KMS-11 (cell line): Measurements from ENCODE around the gene ME1.
A peak's percentile ranks its signal among the peaks of the same experiment; 100 is the strongest.
"Not testable (repeated sequence)": the region's sequence is repeated elsewhere in the genome, so short reads cannot be mapped to it uniquely, and the experiment has no call there.

Experiments
- H2AFZ ChIP-seq: fragments of 200-600 bp; sonication (generic); 2 replicates; pipeline ENCODE4 v1.6.1; 2016; ENCODE audit warnings: antibody characterized with exemption, mixed run types, low read depth
- H3K27ac ChIP-seq: fragments of 200-600 bp; sonication (generic); 2 replicates; pipeline ENCODE4 v1.6.1; 2016; ENCODE audit warnings: mild to moderate bottlenecking, mixed run types
- H3K27me3 ChIP-seq: fragments of 200-600 bp; sonication (generic); 2 replicates; pipeline ENCODE4 v1.6.1; 2017; ENCODE audit warnings: mild to moderate bottlenecking, low read depth, mixed run types, moderate library complexity; ENCODE audit not compliant: insufficient read depth
- H3K36me3 ChIP-seq: fragments of 200-600 bp; sonication (generic); 2 replicates; pipeline ENCODE4 v1.6.1; 2017; ENCODE audit warnings: mild to moderate bottlenecking, mixed run types; ENCODE audit not compliant: insufficient read depth
- H3K4me1 ChIP-seq: fragments of 200-600 bp; sonication (generic); 2 replicates; pipeline ENCODE4 v1.6.1; 2016; ENCODE audit warnings: mild to moderate bottlenecking, low read depth, mixed run types; ENCODE audit not compliant: poor library complexity, severe bottlenecking
- H3K4me2 ChIP-seq: fragments of 200-600 bp; sonication (generic); 2 replicates; pipeline ENCODE4 v1.7.0; 2016; ENCODE audit warnings: mild to moderate bottlenecking, mixed run types
- H3K4me3 ChIP-seq: fragments of 200-600 bp; sonication (generic); IDR thresholded peaks from 2 replicates; pipeline ENCODE4 v1.6.1; 2017; ENCODE audit warnings: low read depth, low read length, mixed read lengths; ENCODE audit not compliant: insufficient read depth
- H3K79me2 ChIP-seq: fragments of 200-600 bp; sonication (generic); 2 replicates; pipeline ENCODE4 v1.6.1; 2016; ENCODE audit warnings: low read depth, mixed run types; ENCODE audit not compliant: insufficient read depth
- H3K9ac ChIP-seq: fragments of 200-600 bp; sonication (generic); 2 replicates; pipeline ENCODE4 v1.6.1; 2016; ENCODE audit warnings: mild to moderate bottlenecking, mixed run types
- H4K20me1 ChIP-seq: fragments of 200-600 bp; sonication (generic); 2 replicates; pipeline ENCODE4 v1.6.1; 2016; ENCODE audit warnings: mild to moderate bottlenecking, mixed run types; ENCODE audit not compliant: insufficient read depth
- CTCF ChIP-seq: fragments of 200-600 bp; sonication (generic); conservative IDR thresholded peaks from 2 replicates; pipeline ENCODE4 v1.6.1; 2017; ENCODE audit warnings: low read depth, mild to moderate bottlenecking, antibody characterized with exemption, low read length, moderate library complexity, mixed read lengths

The ME1 gene

GRCh38 chr6:83461438-83461837 lies 30.6 kb upstream of the ME1 start:
- Histone ChIP-seq H3K79me2 (no peaks in the 10 kb centered on the region), H3K4me1 (no peaks in the 10 kb centered on the region), H3K27me3 (no peaks in the 10 kb centered on the region), H3K27ac (no peak overlapping the region), H2AFZ (no peak overlapping the region), H3K36me3 (no peaks in the 10 kb centered on the region), H3K4me3 (no peak overlapping the region), H4K20me1 (no peaks in the 10 kb centered on the region), H3K4me2 (no peak overlapping the region), H3K9ac (no peak overlapping the region)
- no peak for TF ChIP-seq CTCF

- no peaks in the 10 kb centered on the region for H4K20me1 ChIP-seq
- no peaks in the 10 kb centered on the region for H3K27me3 ChIP-seq
- H3K79me2 ChIP-seq = no peaks in the 10 kb centered on the region
- H3K36me3 ChIP-seq = no peaks in the 10 kb centered on the region
- no peak for TF ChIP-seq CTCF
- H3K4me2 ChIP-seq = no peak overlapping the region
- no peak overlapping the region for H3K9ac ChIP-seq
- H3K4me1 ChIP-seq = no peaks in the 10 kb centered on the region
- H3K4me3 ChIP-seq = no peak overlapping the region
- H2AFZ ChIP-seq = no peak overlapping the region
- no peak overlapping the region for H3K27ac ChIP-seq
Observed at GRCh38 chr6:83459663-83460062, 28.8 kb upstream of the ME1 start.

- H3K36me3 ChIP-seq, H2AFZ ChIP-seq, H3K27me3 ChIP-seq, H3K9ac ChIP-seq, H4K20me1 ChIP-seq, H3K4me2 ChIP-seq, H3K27ac ChIP-seq, H3K4me1 ChIP-seq, H3K4me3 ChIP-seq, H3K79me2 ChIP-seq: not testable (repeated sequence)
Observed at GRCh38 chr6:83450015-83450414, 19.2 kb upstream of the ME1 start.

- Histone ChIP-seq H2AFZ (peak overlapping the region; percentile 64), H3K4me1 (peaks cover 26% of the 10 kb centered on the region), H3K4me2 (peak overlapping the region; percentile 66), H3K9ac (peak overlapping the region; percentile 39; the same call in 1 of the 2 replicates)
- H3K27me3 ChIP-seq, H3K27ac ChIP-seq, H3K79me2 ChIP-seq, H3K4me3 ChIP-seq, H3K36me3 ChIP-seq, H4K20me1 ChIP-seq: not testable (repeated sequence)
Observed at GRCh38 chr6:83444086-83444699, 13.3 kb upstream of the ME1 start.

GRCh38 chr6:83443516-83443915 lies 12.7 kb upstream of the ME1 start:
- no peak for TF ChIP-seq CTCF
- Histone ChIP-seq H3K4me2 (peak overlapping the region; percentile 66; the same call in 1 of the 2 replicates), H3K79me2 (no peaks in the 10 kb centered on the region), H3K4me1 (peaks cover 26% of the 10 kb centered on the region), H3K27me3 (no peaks in the 10 kb centered on the region), H3K9ac (no peak overlapping the region), H4K20me1 (no peaks in the 10 kb centered on the region), H3K27ac (no peak overlapping the region), H2AFZ (no peak overlapping the region), H3K4me3 (no peak overlapping the region), H3K36me3 (no peaks in the 10 kb centered on the region)
